Mucosa of descending colon (tissue), 3 donors: ENCODE data around the gene SORD. TPM values are rescaled to one million over a fixed set of nuclear protein-coding genes. Genes with fewer than 3 reads are reported as not detected.
A peak's percentile ranks its signal among the peaks of the same experiment; 100 is the strongest.
"Not testable (repeated sequence)": the region's sequence is repeated elsewhere in the genome, so short reads cannot be mapped to it uniquely, and the experiment has no call there.

Source experiments
- ATAC-seq: fragments of 200-7000 bp; cut with Tn5 transposase; one replicate; pipeline ENCODE4 v1.9.1; 2020; ENCODE audit warnings: mild to moderate bottlenecking, moderate library complexity
- DNase-seq, 3 donors: peaks; one replicate each; pipeline ENCODE4 v3.0.0-alpha.2; 2020
- H3K36me3 ChIP-seq: fragments of 200-600 bp; one replicate; pipeline ENCODE4 v1.8.0; 2021; ENCODE audit warnings: low read depth, mild to moderate bottlenecking
- H3K4me1 ChIP-seq: fragments of 200-600 bp; one replicate; pipeline ENCODE4 v1.8.0; 2021; ENCODE audit warnings: low read depth, mild to moderate bottlenecking
- H3K4me3 ChIP-seq: fragments of 200-600 bp; one replicate; pipeline ENCODE4 v1.8.0; 2021; ENCODE audit warnings: mild to moderate bottlenecking
- H3K9me3 ChIP-seq: fragments of 200-600 bp; one replicate; pipeline ENCODE4 v1.8.0; 2021; ENCODE audit warnings: mild to moderate bottlenecking
- intact Hi-C, 2 donors: fragments of 100-400 bp; cut with DNase I in 1 of 2; cut with micrococcal nuclease in 1 of 2; formaldehyde crosslinking; loops; one replicate each; pipeline versions ENCODE4 v1.11.0 to v1.11.1; 2022; cut with DNase I, micrococcal nuclease
- total RNA-seq, 3 donors: library from RNA; stranded (reverse); fragmentation: NEBNext Ultra II Directional in 2 of 3; extraction: Animal tissue kit (Norgen Biotek cat#: 25700) in 2 of 3; gene quantifications; one replicate each; pipeline versions ENCODE4 v1.2.1 to v1.2.4, GENCODE V29; 2021 to 2023
- TF ChIP-seq, protein P1 (sequence below): fragments of 200-600 bp; IDR thresholded peaks from one replicate; pipeline ENCODE4 v1.8.0; 2022; ENCODE audit warnings: antibody characterized with exemption, mild to moderate bottlenecking
- donor health status: DM: no; HTN: no; CAD: no; lungs with moderate emphysema.
- donor health status: DM: no; HTN: no; CAD: no.
- donor health status: DM: no; HTN: yes; CAD: no.

Gene SORD
- total RNA-seq, 3 donors from 2014 or later, result 11.7 to 31.1 (median 15.8) TPM

DNA sequence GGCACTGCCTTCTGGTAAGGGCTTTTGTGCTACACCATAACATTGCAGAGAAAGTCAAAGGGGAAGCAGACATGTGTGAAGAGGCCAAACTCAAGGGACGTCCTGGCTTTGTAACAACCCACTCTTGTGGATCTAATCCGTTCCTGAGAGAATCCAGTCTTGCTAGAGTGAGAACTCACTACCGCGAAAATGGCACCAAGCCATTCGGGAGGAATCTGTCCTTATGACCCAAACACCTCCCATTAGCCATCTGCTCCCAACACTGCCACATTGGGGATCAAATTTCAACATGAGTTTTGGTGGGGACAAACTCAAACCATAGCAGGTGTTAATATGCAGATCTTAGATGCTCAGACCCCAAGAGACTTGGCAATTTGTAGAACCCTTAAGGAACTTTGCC is 56.2 kb downstream of the SORD start:
- DNase-seq, H3K4me1 ChIP-seq, intact Hi-C loops, ATAC-seq, H3K9me3 ChIP-seq, H3K36me3 ChIP-seq, H3K4me3 ChIP-seq: not testable (repeated sequence)

DNA sequence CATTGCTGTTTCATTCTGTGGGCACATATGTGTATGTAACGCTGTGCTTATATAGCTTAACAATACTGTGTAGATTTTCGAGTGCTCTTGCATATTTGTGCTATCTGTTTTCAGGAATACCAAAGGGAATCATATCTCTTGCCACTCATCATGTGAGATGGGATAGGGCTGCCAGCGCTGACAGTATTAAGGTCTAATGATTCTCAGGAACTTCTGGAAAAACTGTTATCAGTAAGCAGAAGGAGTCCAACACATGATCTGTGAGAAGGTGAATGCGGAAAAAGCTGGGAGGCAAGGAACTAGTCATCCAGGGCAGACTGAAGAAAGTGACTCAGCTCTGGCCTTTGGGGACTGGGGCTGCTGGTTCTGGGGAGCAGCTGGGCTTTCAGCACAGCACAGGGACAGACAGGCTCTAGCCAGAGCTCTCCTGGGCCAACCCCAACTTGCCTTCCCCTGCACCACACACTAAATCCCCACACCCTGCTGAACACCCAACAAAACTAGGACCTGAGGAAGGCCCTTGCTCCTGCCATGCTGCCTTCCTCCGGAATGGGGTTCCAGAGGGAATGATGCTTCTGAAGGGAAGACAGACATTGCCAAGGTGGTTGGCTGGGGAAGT is 56.7 kb downstream of the SORD start:
- H3K4me3 ChIP-seq, DNase-seq, H3K36me3 ChIP-seq, ATAC-seq, H3K4me1 ChIP-seq, H3K9me3 ChIP-seq, intact Hi-C loops: not testable (repeated sequence)

DNA sequence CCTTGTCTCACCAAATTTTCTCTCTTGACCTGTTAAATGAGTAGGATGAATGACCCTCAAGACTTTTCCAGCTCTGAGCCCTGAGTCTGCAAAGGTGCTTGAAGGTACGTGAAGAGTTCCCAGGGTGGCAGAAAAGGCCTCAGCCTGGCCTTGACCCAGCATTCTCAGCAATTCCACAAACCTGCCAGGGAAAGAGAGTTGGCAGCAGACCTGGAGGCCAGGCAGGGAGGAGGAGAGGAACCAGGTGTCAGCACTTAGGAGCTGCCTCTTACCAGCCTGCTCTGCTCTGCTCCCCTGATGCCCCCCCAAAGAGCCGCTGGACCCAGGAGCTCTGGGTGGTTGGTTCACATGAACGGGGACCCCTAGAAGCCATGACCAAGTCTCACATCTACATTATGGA is 57.6 kb downstream of the SORD start:
- intact Hi-C loops, H3K4me1 ChIP-seq, ATAC-seq, DNase-seq, H3K36me3 ChIP-seq, H3K4me3 ChIP-seq, H3K9me3 ChIP-seq: not testable (repeated sequence)

DNA sequence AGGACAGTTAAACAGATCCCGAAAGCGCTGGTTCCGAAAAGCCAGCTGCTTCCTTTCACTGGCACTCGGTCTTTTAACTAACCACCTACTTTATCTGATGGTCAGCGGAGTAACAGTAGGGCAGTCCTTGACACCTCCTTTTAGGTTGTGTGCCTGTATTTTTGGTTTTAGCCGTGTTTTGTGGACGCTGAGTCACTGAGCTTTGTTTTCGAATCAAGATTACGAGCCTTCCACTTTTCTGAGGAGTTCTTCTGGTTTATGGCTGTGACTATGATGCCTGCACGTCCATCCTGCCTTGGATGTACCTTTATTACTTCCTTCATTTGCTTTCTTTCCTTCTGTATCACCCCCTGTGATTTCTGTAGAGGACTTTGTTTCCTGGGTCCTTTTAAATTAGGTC is 59.4 kb downstream of the SORD start:
- DNase-seq, H3K4me1 ChIP-seq, H3K4me3 ChIP-seq, intact Hi-C loops, H3K9me3 ChIP-seq, H3K36me3 ChIP-seq: not testable (repeated sequence)
- ATAC-seq, result peak; percentile 85

DNA sequence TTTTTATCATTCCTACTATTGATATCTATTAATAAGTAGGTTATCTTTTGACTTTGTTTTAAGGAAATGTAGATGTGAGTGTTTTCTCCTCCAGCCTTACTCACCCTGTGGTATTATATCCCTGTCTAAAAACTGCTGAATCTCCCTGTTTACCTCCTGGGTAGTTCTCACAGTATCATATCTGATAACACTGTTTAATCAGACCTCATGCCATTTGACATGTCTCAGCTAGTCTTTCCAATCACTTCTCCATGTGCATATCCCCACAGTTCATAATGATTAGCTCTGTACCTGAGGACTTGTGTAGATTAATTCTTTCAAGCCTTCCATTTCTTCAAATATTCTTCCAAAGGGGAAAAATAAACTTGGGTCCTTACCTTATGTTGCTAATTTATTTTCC is 60.2 kb downstream of the SORD start:
- Histone ChIP-seq H3K36me3 (no peaks in the 10 kb centered on the region), H3K4me1 (no peaks in the 10 kb centered on the region), H3K4me3 (no peak overlapping the region), H3K9me3 (no peaks in the 10 kb centered on the region)
- TF ChIP-seq, protein P1, sequence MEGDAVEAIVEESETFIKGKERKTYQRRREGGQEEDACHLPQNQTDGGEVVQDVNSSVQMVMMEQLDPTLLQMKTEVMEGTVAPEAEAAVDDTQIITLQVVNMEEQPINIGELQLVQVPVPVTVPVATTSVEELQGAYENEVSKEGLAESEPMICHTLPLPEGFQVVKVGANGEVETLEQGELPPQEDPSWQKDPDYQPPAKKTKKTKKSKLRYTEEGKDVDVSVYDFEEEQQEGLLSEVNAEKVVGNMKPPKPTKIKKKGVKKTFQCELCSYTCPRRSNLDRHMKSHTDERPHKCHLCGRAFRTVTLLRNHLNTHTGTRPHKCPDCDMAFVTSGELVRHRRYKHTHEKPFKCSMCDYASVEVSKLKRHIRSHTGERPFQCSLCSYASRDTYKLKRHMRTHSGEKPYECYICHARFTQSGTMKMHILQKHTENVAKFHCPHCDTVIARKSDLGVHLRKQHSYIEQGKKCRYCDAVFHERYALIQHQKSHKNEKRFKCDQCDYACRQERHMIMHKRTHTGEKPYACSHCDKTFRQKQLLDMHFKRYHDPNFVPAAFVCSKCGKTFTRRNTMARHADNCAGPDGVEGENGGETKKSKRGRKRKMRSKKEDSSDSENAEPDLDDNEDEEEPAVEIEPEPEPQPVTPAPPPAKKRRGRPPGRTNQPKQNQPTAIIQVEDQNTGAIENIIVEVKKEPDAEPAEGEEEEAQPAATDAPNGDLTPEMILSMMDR, result no peak
- intact Hi-C loops, result no loop called here
- ATAC-seq, result peak; percentile 25
- no peak for DNase-seq

DNA sequence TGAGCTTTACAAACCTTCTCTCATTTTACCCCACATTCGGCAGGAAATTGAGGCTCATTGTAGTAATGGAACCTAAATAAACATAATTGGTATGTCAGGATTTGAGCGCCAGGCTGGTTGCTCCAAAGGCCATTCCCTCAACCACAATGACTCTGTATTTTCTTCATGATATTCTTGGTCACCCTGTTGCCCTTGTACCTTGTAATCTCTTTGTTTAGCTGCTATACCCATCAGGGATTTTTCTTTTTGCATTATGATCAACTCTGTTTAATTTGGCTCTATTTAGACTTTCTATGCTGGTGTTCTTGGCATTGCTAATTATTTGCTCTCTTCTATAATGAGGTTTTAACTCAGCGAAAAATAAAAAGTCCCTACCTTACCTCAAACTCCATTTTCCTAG is 61.2 kb downstream of the SORD start:
- H3K9me3 ChIP-seq, result no peaks in the 10 kb centered on the region
- ATAC-seq (no peak), DNase-seq (no peak)
- no peaks in the 10 kb centered on the region for H3K4me1 ChIP-seq
- intact Hi-C loops, result no loop called here
- no peaks in the 10 kb centered on the region for H3K36me3 ChIP-seq
- no peak overlapping the region for H3K4me3 ChIP-seq
- TF ChIP-seq, protein P1, result no peak

DNA sequence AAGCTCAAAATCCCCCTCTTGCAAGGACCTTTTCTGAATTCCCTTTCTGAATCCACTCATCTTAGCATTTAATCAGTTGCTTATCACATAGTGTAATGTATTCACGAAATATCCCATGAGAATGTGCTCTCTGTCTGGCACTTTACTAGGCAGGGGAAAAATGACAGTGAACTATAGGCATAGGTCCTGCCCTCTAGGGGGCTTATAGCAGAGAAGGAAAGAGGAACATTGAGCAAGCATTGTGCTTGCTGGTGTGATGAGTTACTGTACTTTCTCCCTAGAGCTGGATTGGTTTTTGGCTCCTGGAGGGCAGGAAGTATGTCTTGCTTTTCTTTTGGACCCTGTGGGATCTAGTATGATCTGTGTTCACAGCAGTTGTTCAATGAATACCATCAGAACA is 64.5 kb downstream of the SORD start:
- TF ChIP-seq, protein P1, result no peak
- intact Hi-C loops, result no loop called here
- no peak overlapping the region for H3K4me3 ChIP-seq
- no peaks in the 10 kb centered on the region for H3K36me3 ChIP-seq
- no peaks in the 10 kb centered on the region for H3K9me3 ChIP-seq
- no peak for ATAC-seq
- no peak for DNase-seq
- no peaks in the 10 kb centered on the region for H3K4me1 ChIP-seq
